ENCODE results near the gene RIMBP2. TPM values are rescaled to one million over a fixed set of nuclear protein-coding genes. Genes with fewer than 3 reads are reported as not detected.

The RIMBP2 gene
- total and polyA plus RNA-seq, 2 experiments from 2014 or later: not detected

DNA sequence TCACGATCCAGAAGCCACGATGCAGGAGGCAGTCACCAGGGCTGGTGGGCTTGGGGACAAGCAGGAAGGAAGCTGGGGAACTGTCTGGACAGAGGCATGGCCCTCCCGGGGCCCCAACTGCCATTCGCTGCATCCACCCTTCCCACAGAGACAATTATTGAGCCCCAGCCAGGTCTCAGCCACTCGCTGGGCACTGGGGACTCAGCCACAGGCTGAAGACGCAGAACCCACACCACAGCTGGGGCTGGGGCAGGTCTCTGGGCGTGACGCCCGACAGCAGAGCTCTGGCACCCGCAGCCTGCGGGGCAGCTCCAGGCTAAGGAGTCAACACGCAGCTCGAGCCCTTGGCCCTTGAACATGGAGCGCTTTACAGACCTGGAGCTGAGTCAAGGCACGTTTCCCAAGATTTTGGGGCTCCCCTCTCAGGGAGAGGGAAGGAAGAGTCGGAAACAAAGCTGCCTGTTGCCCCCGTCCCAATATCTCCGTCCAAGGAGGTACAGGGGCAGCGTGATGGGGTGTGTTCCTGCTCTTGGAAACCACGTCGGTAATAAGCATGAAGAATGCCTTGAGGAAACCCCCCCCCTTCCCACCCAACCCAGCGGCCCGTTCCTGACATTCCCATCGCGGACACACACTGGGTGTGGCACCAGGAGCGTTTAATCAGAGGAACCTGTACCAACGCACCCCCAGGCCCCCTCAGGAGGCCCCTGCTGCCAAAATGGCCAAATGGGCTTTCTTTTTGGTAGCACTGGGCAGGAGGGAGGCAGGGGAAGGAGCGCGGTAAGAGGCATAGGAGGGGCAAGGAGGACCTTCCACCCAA lies 6.7 kb downstream of the RIMBP2 start:
- H3K27me3 ChIP-seq (replicated peaks; ENCODE audit: insufficient read depth): no peaks in the 10 kb centered on the region; the same call in 1 of the 2 replicates
- H3K4me1 ChIP-seq (ENCODE audit: insufficient read depth): no peaks in the 10 kb centered on the region
- in situ Hi-C loops (cut with MboI): no loop called here
- no peak overlapping the region for H3K9ac ChIP-seq
- H3K79me2 ChIP-seq (ENCODE audit: insufficient read depth): no peaks in the 10 kb centered on the region
- no peaks in the 10 kb centered on the region for H3K36me3 ChIP-seq (ENCODE audit: low read depth)
- H3K4me2 ChIP-seq (ENCODE audit: unreplicated experiment): no peak overlapping the region
- H3K27ac ChIP-seq: no peak overlapping the region
- no peak overlapping the region for H2AFZ ChIP-seq
- H4K20me1 ChIP-seq (ENCODE audit: insufficient read depth): no peaks in the 10 kb centered on the region
- H3F3A ChIP-seq (ENCODE audit: insufficient read depth): no peaks in the 10 kb centered on the region
- no peak for DNase-seq
- TF ChIP-seq EZH2phosphoT487 (IDR thresholded peaks at IDR 0.05; ENCODE audit: insufficient read depth, low read depth) (no peak), EZH2 (IDR thresholded peaks at IDR 0.05; ENCODE audit: insufficient read depth, poor library complexity, severe bottlenecking) (no peak)
- no peaks in the 10 kb centered on the region for H3K9me2 ChIP-seq (ENCODE audit: insufficient read depth)
- H3K4me3 ChIP-seq: no peak overlapping the region
- 55 to 59% methylated on average over 29 of the region's 29 CpGs for WGBS, 2 experiments (ENCODE audit: low coverage in 1 of 2, low lambda C conversion rate in 2 of 2, missing lambda C conversion rate in 2 of 2)
- no peaks in the 10 kb centered on the region for H3K9me3 ChIP-seq (ENCODE audit: low read depth)

DNA sequence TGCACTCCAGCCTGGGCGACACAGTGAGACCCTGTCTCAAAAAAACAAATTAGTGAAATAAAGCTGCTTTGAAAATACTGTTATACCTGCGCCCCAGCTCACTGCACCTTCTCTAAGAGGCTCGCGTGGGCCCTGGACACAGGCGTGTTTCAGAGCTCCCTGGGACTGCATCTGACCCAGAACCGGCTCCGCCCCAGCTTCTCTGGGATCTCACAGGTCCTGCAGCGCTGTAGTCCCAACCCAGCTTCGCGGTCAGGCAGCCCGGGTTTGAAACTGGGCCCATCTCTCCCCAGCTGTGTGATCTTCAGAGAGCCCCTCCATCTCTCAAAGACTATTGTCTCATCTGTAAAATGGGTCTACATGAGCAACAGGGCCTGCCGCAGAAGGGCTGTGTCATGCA lies 7.5 kb downstream of the RIMBP2 start:
- Histone ChIP-seq H3K9me3 (ENCODE audit: low read depth) (no peaks in the 10 kb centered on the region), H3K27ac (no peak overlapping the region), H3K4me1 (ENCODE audit: insufficient read depth) (no peaks in the 10 kb centered on the region), H3K4me3 (no peak overlapping the region), H3K9me2 (ENCODE audit: insufficient read depth) (no peaks in the 10 kb centered on the region), H3K4me2 (ENCODE audit: unreplicated experiment) (no peak overlapping the region), H4K20me1 (ENCODE audit: insufficient read depth) (no peaks in the 10 kb centered on the region), H3K9ac (no peak overlapping the region), H3K36me3 (ENCODE audit: low read depth) (no peaks in the 10 kb centered on the region), H3K79me2 (ENCODE audit: insufficient read depth) (no peaks in the 10 kb centered on the region), H2AFZ (no peak overlapping the region), H3K27me3 (replicated peaks; ENCODE audit: insufficient read depth) (no peaks in the 10 kb centered on the region; the same call in 1 of the 2 replicates), H3F3A (ENCODE audit: insufficient read depth) (no peaks in the 10 kb centered on the region)
- 76 to 77% methylated on average over 12 of the region's 12 CpGs for WGBS, 2 experiments (ENCODE audit: low coverage in 1 of 2, low lambda C conversion rate in 2 of 2, missing lambda C conversion rate in 2 of 2)
- TF ChIP-seq EZH2 (IDR thresholded peaks at IDR 0.05; ENCODE audit: insufficient read depth, poor library complexity, severe bottlenecking) (no peak), EZH2phosphoT487 (IDR thresholded peaks at IDR 0.05; ENCODE audit: insufficient read depth, low read depth) (no peak)
- in situ Hi-C loops (cut with MboI): no loop called here
- no peak for DNase-seq

DNA sequence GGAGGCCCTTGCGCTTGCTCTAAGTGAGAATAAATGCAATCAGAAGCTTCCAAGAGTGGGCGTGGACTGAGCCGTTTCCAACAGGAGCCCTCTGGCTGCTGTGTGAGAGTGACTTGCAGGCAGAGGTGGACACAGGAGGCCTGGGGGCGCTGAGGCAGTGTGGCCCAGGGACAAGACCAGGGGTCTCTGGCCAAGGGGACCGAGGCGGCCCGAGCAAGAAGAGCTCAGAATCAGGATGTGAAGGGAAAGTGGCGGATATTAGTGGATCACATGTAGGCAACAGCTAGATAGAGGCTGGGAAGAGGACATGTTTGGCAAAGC lies 8.6 kb downstream of the RIMBP2 start:
- Histone ChIP-seq H3F3A (ENCODE audit: insufficient read depth) (no peaks in the 10 kb centered on the region), H2AFZ (no peak overlapping the region), H3K9me2 (ENCODE audit: insufficient read depth) (no peaks in the 10 kb centered on the region), H3K27ac (no peak overlapping the region), H3K4me1 (ENCODE audit: insufficient read depth) (no peaks in the 10 kb centered on the region), H3K79me2 (ENCODE audit: insufficient read depth) (no peaks in the 10 kb centered on the region), H4K20me1 (ENCODE audit: insufficient read depth) (no peaks in the 10 kb centered on the region), H3K36me3 (ENCODE audit: low read depth) (no peaks in the 10 kb centered on the region), H3K9me3 (ENCODE audit: low read depth) (no peaks in the 10 kb centered on the region), H3K4me3 (no peak overlapping the region), H3K9ac (no peak overlapping the region), H3K27me3 (replicated peaks; ENCODE audit: insufficient read depth) (no peaks in the 10 kb centered on the region), H3K4me2 (ENCODE audit: unreplicated experiment) (no peak overlapping the region)
- DNase-seq: no peak
- 58 to 65% methylated on average over 8 of the region's 8 CpGs for WGBS, 2 experiments (ENCODE audit: low coverage in 1 of 2, low lambda C conversion rate in 2 of 2, missing lambda C conversion rate in 2 of 2)
- in situ Hi-C loops (cut with MboI): no loop called here
- TF ChIP-seq EZH2phosphoT487 (IDR thresholded peaks at IDR 0.05; ENCODE audit: insufficient read depth, low read depth): no peak
- no peak for TF ChIP-seq EZH2 (IDR thresholded peaks at IDR 0.05; ENCODE audit: insufficient read depth, poor library complexity, severe bottlenecking)

DNA sequence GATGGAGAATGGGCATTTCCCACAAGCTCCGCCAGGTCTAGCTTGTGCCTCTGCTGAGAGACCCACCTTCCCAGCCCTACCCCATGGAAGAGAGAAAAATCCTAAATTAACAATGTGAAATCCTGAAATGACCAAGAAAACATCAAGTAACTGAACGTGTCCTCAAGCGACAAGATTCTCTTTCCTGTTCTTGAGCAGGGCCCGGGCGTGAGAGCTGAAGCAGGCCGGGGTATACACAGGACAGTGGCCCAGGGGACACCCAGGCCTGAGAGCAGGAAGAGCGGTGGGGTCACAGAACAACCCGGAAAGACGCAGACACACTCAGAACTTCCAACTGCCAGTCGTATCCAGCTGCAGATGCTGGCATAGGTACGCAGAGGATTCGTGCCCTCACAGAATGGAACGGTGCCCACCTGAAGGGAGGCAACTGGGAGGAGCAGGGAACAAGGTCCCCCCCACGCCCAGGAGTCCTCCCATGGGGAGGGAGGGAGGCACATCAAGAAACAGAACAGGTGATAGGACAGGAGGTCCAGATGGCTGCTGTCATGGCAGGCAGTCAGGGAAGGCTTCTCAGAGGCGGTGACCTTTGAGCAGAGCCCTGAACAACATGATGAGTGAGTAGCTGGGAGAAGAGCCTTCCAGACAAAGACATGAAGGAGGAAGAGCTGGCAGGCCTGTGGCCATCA lies 9.1 kb downstream of the RIMBP2 start:
- no peak for DNase-seq
- no peaks in the 10 kb centered on the region for H3K36me3 ChIP-seq (ENCODE audit: low read depth)
- no peak overlapping the region for H3K4me2 ChIP-seq (ENCODE audit: unreplicated experiment)
- H3K9me3 ChIP-seq (ENCODE audit: low read depth): no peaks in the 10 kb centered on the region
- no peaks in the 10 kb centered on the region for H3K9me2 ChIP-seq (ENCODE audit: insufficient read depth)
- no peak overlapping the region for H3K4me3 ChIP-seq
- TF ChIP-seq EZH2phosphoT487 (IDR thresholded peaks at IDR 0.05; ENCODE audit: insufficient read depth, low read depth) (no peak), EZH2 (IDR thresholded peaks at IDR 0.05; ENCODE audit: insufficient read depth, poor library complexity, severe bottlenecking) (no peak)
- no peaks in the 10 kb centered on the region for H4K20me1 ChIP-seq (ENCODE audit: insufficient read depth)
- in situ Hi-C loops (cut with MboI): no loop called here
- H3F3A ChIP-seq (ENCODE audit: insufficient read depth): no peaks in the 10 kb centered on the region
- H2AFZ ChIP-seq: no peak overlapping the region
- WGBS, 2 experiments (ENCODE audit: low coverage in 1 of 2, low lambda C conversion rate in 2 of 2, missing lambda C conversion rate in 2 of 2): 62% methylated on average over 15 of the region's 15 CpGs
- H3K4me1 ChIP-seq (ENCODE audit: insufficient read depth): no peaks in the 10 kb centered on the region
- no peaks in the 10 kb centered on the region for H3K27me3 ChIP-seq (replicated peaks; ENCODE audit: insufficient read depth)
- no peaks in the 10 kb centered on the region for H3K79me2 ChIP-seq (ENCODE audit: insufficient read depth)
- no peak overlapping the region for H3K9ac ChIP-seq
- no peak overlapping the region for H3K27ac ChIP-seq
